NCI-H128 (cell line): Measurements from ENCODE around the gene C1orf198.

ENCODE experiments used
- DNase-seq: peaks from one replicate; lab custom pipeline; 2025; ENCODE audit not compliant: unreplicated experiment; lab: John Stamatoyannopoulos, UW

C1orf198 gene

GRCh38 chr1:230836347-230836746, 32.0 kb downstream of the C1orf198 start:
- DNase-seq = no peak

GRCh38 chr1:230834292-230834691, 34.0 kb downstream of the C1orf198 start:
- DNase-seq = no peak

- DNase-seq = no peak
Measured at GRCh38 chr1:230833511-230833910, 34.8 kb downstream of the C1orf198 start.

- DNase-seq = no peak
Measured at GRCh38 chr1:230832476-230832875, 35.8 kb downstream of the C1orf198 start.

GRCh38 chr1:230831771-230832170, 36.5 kb downstream of the C1orf198 start:
- no peak for DNase-seq

GRCh38 chr1:230828421-230828820, 39.9 kb downstream of the C1orf198 start:
- DNase-seq = no peak

- no peak for DNase-seq
Measured at GRCh38 chr1:230827801-230828200, 40.5 kb downstream of the C1orf198 start.

- no peak for DNase-seq
Measured at GRCh38 chr1:230827081-230827681, 41.1 kb downstream of the C1orf198 start.

- no peak for DNase-seq
Measured at GRCh38 chr1:230826166-230826875, 42.0 kb downstream of the C1orf198 start.

GRCh38 chr1:230825761-230826160, 42.6 kb downstream of the C1orf198 start:
- DNase-seq = no peak

GRCh38 chr1:230824919-230825721, 43.2 kb downstream of the C1orf198 start:
- no peak for DNase-seq

GRCh38 chr1:230824551-230824918, 43.8 kb downstream of the C1orf198 start:
- DNase-seq = no peak

- no peak for DNase-seq
Measured at GRCh38 chr1:230823931-230824381, 44.4 kb downstream of the C1orf198 start.

GRCh38 chr1:230823426-230823825, 44.9 kb downstream of the C1orf198 start:
- no peak for DNase-seq

GRCh38 chr1:230822092-230822581, 46.2 kb downstream of the C1orf198 start:
- no peak for DNase-seq

GRCh38 chr1:230821346-230821745, 47.0 kb downstream of the C1orf198 start:
- no peak for DNase-seq

- DNase-seq = no peak
Measured at GRCh38 chr1:230820568-230820967, 47.8 kb downstream of the C1orf198 start.

GRCh38 chr1:230819976-230820375, 48.3 kb downstream of the C1orf198 start:
- no peak for DNase-seq

GRCh38 chr1:230818901-230819300, 49.4 kb downstream of the C1orf198 start:
- DNase-seq = no peak

GRCh38 chr1:230818367-230818766, 50.0 kb downstream of the C1orf198 start:
- no peak for DNase-seq

- DNase-seq = no peak
Measured at GRCh38 chr1:230816018-230816417, 52.3 kb downstream of the C1orf198 start.
